ENCODE results near the gene HHEX.

Gene HHEX

GRCh38 chr10:92742331-92743228, 52.8 kb downstream of the HHEX start:
- H3K9me3 Mint-ChIP-seq, result no peaks in the 10 kb centered on the region
- no peak overlapping the region for H3K27ac Mint-ChIP-seq
- peaks cover 4% of the 10 kb centered on the region for H3K27me3 Mint-ChIP-seq
- H3K4me1 Mint-ChIP-seq, result no peaks in the 10 kb centered on the region
- H3K4me3 Mint-ChIP-seq, result no peak overlapping the region
- H3K36me3 Mint-ChIP-seq, result no peaks in the 10 kb centered on the region
